Left renal pelvis (tissue), 4 donors: Measurements from ENCODE around the gene PISD. TPM values are rescaled to one million over a fixed set of nuclear protein-coding genes. Genes with fewer than 3 reads are reported as not detected.
"Not testable (repeated sequence)": the region's sequence is repeated elsewhere in the genome, so short reads cannot be mapped to it uniquely, and the experiment has no call there.

Experiments used
- DNase-seq, 4 donors: peaks; one replicate each; pipeline ENCODE4 v3.0.0-alpha.2; 2013; ENCODE audit warnings: low read depth in 4 of 4, low spot score in 3 of 4
- polyA plus RNA-seq, 4 donors: library from polyadenylated mRNA; unstranded; fragments of 120-200 nt; gene quantifications; one replicate each; pipeline ENCODE4 v1.2.1, GENCODE V29; 2013; ENCODE audit not compliant: insufficient read length in 4 of 4

The PISD gene
- 10 to 100 TPM; 23.2 to 40.4 (median 28.6) TPM for polyA plus RNA-seq

DNA sequence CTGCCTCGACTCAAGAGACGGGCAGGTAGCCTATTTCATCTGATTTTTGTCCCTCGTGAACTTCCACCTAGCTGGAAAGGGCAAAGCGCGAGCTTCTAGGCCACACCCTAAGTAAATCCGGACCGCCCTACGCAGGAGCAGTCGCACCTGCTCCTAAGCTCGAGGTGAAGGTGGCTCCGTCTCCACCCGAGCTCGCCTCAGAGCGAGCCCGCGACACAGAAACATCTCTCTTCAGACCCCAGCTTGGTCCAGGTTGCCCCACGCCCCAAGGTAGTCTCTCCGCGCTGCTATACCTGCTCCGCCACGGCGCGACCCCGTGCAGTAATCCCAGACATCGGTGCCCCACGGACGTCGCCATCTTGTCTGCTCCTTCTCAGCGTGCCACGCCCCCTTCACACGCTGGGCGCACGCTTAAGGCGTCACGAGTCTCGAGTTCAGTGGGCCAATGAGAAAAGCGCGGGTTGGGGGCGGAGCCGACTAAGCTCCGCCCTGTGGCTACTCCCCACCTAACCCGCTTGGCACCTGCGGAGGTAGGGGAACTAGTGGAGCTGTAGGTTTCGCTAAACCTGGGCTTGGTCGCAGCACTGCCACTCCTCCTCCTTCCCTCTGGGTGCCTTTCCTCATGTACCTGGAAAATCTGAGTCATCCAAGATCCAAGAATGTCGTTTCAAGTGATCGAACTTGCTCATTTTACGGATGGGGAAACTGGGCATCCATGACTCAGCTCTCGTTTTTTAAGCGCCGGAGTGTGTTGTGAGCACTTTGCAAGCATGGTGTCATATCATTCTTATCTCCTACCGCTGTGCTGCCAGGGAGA, at the start of gene PISD:
Gene PISD (minus strand): TSS at position 365 of the 817 bp plus-strand sequence. CDS start 7 bp downstream, at position 358.
- DNase-seq, result peak; percentile 89 to 95 (median 94)

DNA sequence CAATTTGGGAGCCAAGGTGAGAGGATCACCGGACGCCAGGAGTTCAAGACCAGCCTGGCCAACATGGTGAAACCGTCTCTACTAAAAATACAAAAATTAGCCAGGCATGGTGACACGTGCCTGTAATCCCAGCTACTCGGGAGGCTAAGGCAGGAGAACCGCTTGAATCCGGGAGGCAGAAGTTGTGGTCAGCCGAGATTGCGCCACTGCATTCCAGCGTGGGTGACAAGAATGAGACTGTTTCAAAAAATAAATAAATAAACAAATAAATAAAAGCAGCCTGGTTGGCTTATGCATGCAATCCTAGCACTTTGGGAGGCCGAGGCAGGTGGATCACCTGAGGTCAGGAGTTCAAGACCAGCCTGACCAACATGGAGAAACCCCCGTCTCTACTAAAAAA, 49.2 kb upstream of the PISD start:
- DNase-seq, result not testable (repeated sequence)

DNA sequence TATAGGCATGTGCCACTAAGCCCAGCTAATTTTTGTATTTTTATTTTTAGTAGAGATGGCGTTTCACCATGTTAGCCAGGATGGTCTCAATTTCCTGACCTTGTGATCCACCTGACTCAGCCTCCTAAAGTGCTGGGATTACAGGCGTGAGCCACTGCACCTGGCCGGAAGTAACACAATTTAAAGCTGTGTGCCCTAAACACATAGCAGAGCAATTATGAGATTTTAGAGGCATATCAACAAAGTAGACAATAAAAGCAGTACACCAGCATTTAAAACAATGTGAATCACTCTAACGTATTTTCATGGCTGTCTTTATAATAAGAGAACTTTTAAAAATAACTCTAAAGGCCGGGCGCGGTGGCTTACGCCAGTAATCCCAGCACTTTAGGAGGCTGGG, 45.5 kb upstream of the PISD start:
- DNase-seq, result no peak

- DNase-seq, result no peak
These were observed 33.4 kb upstream of the PISD start for GRCh38 chr22:31695423-31695822.

GRCh38 chr22:31694046-31694445, 32.0 kb upstream of the PISD start:
- DNase-seq, result not testable (repeated sequence)

- DNase-seq, result no peak
These were observed 30.3 kb upstream of the PISD start for GRCh38 chr22:31692186-31692886.

- no peak for DNase-seq
These were observed 29.4 kb upstream of the PISD start for GRCh38 chr22:31691408-31691807.

GRCh38 chr22:31683181-31684105, 21.4 kb upstream of the PISD start:
- no peak for DNase-seq

DNA sequence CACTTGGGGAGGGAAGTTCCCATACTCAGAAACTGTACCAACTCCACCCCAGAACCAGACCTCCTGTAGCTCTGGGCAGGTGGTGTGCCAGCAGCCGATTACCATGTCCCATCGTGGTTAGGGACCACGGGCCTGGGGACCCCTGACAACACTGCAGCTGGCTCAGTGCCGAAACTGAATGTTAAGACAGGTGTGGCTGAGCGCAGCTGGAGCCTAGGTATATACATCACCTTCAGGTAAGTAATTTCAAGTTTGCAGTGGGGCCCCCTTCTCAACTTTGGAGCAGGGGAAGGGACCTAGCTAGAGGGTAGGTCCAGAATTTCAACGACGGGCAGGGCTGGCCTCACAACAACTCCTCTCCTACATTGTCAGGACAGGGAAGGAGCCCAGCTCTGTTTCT, 20.7 kb upstream of the PISD start:
- no peak for DNase-seq

GRCh38 chr22:31681349-31682345, 19.6 kb upstream of the PISD start:
- DNase-seq, result no peak

GRCh38 chr22:31680861-31681341, 18.9 kb upstream of the PISD start:
- DNase-seq, result no peak

DNA sequence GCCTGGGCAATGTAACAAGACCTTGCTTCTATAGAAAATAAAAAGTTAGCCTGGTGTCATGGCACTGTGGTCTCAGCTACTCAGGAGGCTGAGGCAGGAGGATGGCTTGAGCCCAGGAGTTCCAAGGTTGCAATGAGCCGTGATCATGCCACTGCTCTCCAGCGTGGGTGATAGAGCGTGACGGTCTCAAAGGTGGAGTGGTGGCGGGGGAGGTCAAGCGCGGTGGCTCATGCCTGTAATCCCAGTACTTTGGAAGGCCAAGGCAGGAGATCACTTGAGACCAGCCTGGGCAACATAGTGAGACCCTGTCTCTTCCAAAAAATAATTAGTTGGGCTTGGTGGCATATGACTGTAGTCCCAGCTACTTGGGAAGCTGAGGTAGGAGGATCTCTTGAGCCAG, 16.7 kb upstream of the PISD start:
- DNase-seq, result no peak

GRCh38 chr22:31676700-31677099, 14.7 kb upstream of the PISD start:
- DNase-seq, result peak; percentile 60 to 79 (median 70)

GRCh38 chr22:31674219-31674618, 12.2 kb upstream of the PISD start:
- not testable (repeated sequence) for DNase-seq

DNA sequence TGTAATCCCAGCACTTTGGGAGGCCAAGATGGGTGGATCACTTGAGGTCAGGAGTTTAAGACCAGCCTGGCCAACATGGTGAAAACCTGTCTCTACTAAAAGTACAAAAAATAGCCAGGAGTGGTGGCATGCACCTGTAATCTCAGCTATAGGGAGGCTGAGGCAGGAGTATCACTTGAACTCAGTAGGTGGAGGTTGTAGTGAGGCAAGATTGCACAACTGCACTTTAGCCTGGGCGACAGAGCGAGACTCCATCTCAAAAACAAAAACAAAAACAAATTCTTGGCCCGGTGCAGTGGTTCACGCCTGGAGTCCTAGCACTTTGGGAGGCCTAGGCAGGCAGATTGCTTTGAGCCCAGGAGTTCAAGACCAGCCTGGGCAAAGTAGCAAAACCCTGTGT, 6.8 kb upstream of the PISD start:
- DNase-seq, result not testable (repeated sequence)

GRCh38 chr22:31662668-31663037, 638 bp upstream of the PISD start:
- no peak for DNase-seq

DNA sequence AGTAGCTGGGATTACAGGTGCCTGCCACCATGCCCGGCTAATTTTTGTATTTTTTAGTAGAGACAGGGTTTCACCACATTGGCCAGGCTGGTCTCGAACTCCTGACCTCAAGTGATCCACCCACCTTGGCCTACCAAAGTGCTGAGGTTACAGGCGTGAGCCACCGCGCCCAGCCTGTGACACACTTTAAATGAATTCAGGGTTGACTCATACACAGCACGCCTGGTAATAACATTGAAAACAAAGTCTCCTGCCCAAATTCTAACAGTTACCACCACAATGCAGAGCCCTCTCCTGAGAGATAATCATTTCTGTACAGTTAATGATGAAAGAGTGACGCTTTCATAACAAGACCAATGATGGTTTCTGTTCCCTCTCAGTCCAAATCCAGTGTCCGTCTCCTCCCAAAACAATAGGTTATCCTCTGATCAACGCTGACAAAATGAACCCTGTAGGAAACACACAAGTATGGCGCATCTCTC, 1.1 kb downstream of the PISD start:
- DNase-seq, result not testable (repeated sequence)

- DNase-seq, result no peak
These were observed 2.8 kb downstream of the PISD start for GRCh38 chr22:31659246-31659645.

- no peak for DNase-seq
These were observed 7.6 kb downstream of the PISD start for GRCh38 chr22:31654408-31654807.
